Neural cell (in vitro differentiated cells): ENCODE results near the gene PDE8A. TPM values are rescaled to one million over a fixed set of nuclear protein-coding genes. Genes with fewer than 3 reads are reported as not detected.

Experiments
- H2AFZ ChIP-seq: fragments of 200-600, 300-800 bp; sonication (generic), shearing (Covaris generic); 2 replicates; pipeline ENCODE4 v1.6.0; 2014; ENCODE audit warnings: low read depth, mild to moderate bottlenecking, antibody characterized with exemption, low read length, moderate library complexity
- H3F3A ChIP-seq: fragments of 200-600 bp; shearing (Covaris generic); 2 replicates; pipeline ENCODE4 v1.6.1; 2016; ENCODE audit warnings: mild to moderate bottlenecking, moderate library complexity, mixed read lengths, antibody characterized with exemption, low read length; ENCODE audit not compliant: insufficient read depth, poor library complexity, severe bottlenecking
- H3K27ac ChIP-seq: fragments of 200-600, 300-800 bp; sonication (generic), shearing (Covaris generic); 2 replicates; pipeline ENCODE4 v1.5.1; 2014; ENCODE audit warnings: mild to moderate bottlenecking, low read length, moderate library complexity
- H3K27me3 ChIP-seq: fragments of 300-800, 200-600 bp; sonication (generic), shearing (Covaris generic); 2 replicates; pipeline ENCODE4 v1.6.0; 2014; ENCODE audit warnings: mild to moderate bottlenecking, low read depth, low read length, moderate library complexity; ENCODE audit not compliant: insufficient read depth
- H3K36me3 ChIP-seq: fragments of 300-800, 200-600 bp; sonication (generic), shearing (Covaris generic); 2 replicates; pipeline ENCODE4 v1.5.1; 2014; ENCODE audit warnings: mild to moderate bottlenecking, antibody characterized with exemption, low read length, moderate library complexity; ENCODE audit not compliant: insufficient read depth
- H3K4me2 ChIP-seq: fragments of 300-800, 200-600 bp; sonication (generic), shearing (Covaris generic); 2 replicates; pipeline ENCODE4 v1.6.0; 2014; ENCODE audit warnings: mild to moderate bottlenecking, low read length
- H3K4me3 ChIP-seq: fragments of 300-800, 200-600 bp; sonication (generic), shearing (Covaris generic); 2 replicates; pipeline ENCODE4 v1.5.1; 2014; ENCODE audit warnings: mild to moderate bottlenecking, low read length, moderate library complexity
- H3K79me2 ChIP-seq: fragments of 200-600 bp; shearing (Covaris generic); replicated peaks from 2 replicates; pipeline ENCODE4 v1.6.0; 2014; ENCODE audit warnings: mild to moderate bottlenecking, low read length, moderate library complexity; ENCODE audit not compliant: insufficient read depth
- H3K9ac ChIP-seq: fragments of 300-800, 200-600 bp; sonication (generic), shearing (Covaris generic); 2 replicates; pipeline ENCODE4 v1.6.1; 2016; ENCODE audit warnings: mild to moderate bottlenecking, low read length, mixed read lengths
- H3K9me2 ChIP-seq: fragments of 200-600 bp; shearing (Covaris generic); 2 replicates; pipeline ENCODE4 v1.6.1; 2016; ENCODE audit warnings: mild to moderate bottlenecking, low read length, mixed read lengths; ENCODE audit not compliant: insufficient read depth
- H3K9me3 ChIP-seq: fragments of 200-600, 300-800 bp; sonication (generic), shearing (Covaris generic); 2 replicates; pipeline ENCODE4 v1.6.1; 2016; ENCODE audit warnings: mild to moderate bottlenecking, mixed run types, low read length, moderate library complexity, mixed read lengths
- H4K20me1 ChIP-seq: fragments of 200-600 bp; shearing (Covaris generic); 2 replicates; pipeline ENCODE4 v1.6.1; 2016; ENCODE audit warnings: mild to moderate bottlenecking, mixed run types; ENCODE audit not compliant: insufficient read depth
- CTCF ChIP-seq: fragments of 450-650 bp; IDR thresholded peaks from 2 replicates; pipeline ENCODE4 v1.5.1; 2014; ENCODE audit warnings: antibody characterized with exemption, mild to moderate bottlenecking, moderate library complexity; ENCODE audit not compliant: poor library complexity, severe bottlenecking
- EP300 ChIP-seq: fragments of 450-650 bp; conservative IDR thresholded peaks from 2 replicates; pipeline ENCODE4 v1.6.1; 2014; ENCODE audit warnings: antibody characterized with exemption, mild to moderate bottlenecking, moderate library complexity; ENCODE audit not compliant: poor library complexity, severe bottlenecking
- EZH2 ChIP-seq: fragments of 200-600, 300-800 bp; shearing (Covaris generic), sonication (generic); IDR thresholded peaks from 2 replicates; pipeline ENCODE4 v1.6.1; 2014; ENCODE audit warnings: antibody characterized with exemption, low read length, borderline replicate concordance, mild to moderate bottlenecking; ENCODE audit not compliant: insufficient read depth, poor library complexity, severe bottlenecking
- MXI1 ChIP-seq: fragments of 450-650 bp; conservative IDR thresholded peaks from 2 replicates; pipeline ENCODE4 v1.6.1; 2014; ENCODE audit warnings: antibody characterized with exemption, mild to moderate bottlenecking; ENCODE audit not compliant: poor library complexity, severe bottlenecking
- POLR2AphosphoS5 ChIP-seq: IDR thresholded peaks from 2 replicates; pipeline ENCODE4 v1.6.1; 2012
- RAD21 ChIP-seq: fragments of 450-650 bp; conservative IDR thresholded peaks from 2 replicates; pipeline ENCODE4 v1.6.1; 2014; ENCODE audit warnings: antibody characterized with exemption, mild to moderate bottlenecking, moderate library complexity
- REST ChIP-seq: IDR thresholded peaks from 2 replicates; pipeline ENCODE4 v1.6.1; 2012; ENCODE audit warnings: borderline replicate concordance
- SMC3 ChIP-seq: fragments of 450-650 bp; conservative IDR thresholded peaks from 2 replicates; pipeline ENCODE4 v1.6.1; 2014; ENCODE audit warnings: antibody characterized with exemption, mild to moderate bottlenecking, moderate library complexity; ENCODE audit not compliant: poor library complexity
- polyA plus RNA-seq: library from polyadenylated mRNA; depleted of rRNA; stranded (reverse); fragments of >200 nt; gene quantifications from 2 replicates; pipeline ENCODE4 v1.2.3, GENCODE V29; 2014

The PDE8A gene
- polyA plus RNA-seq, 1 donor from 2014 or later = 13.2 TPM

- TF ChIP-seq SMC3 (no peak), POLR2AphosphoS5 (no peak), CTCF (no peak)
- no peaks in the 10 kb centered on the region for H3K79me2 ChIP-seq
Measured at GRCh38 chr15:85118581-85118980, 136.9 kb downstream of the PDE8A start.

GRCh38 chr15:85120351-85121113, 138.9 kb downstream of the PDE8A start:
- no peak overlapping the region for H3K27ac ChIP-seq
- TF ChIP-seq POLR2AphosphoS5 = no peak
- no peak for TF ChIP-seq EZH2

More at GRCh38 chr15:85118581-85118980, 136.9 kb downstream of the PDE8A start:
- Histone ChIP-seq H3F3A (no peaks in the 10 kb centered on the region), H3K4me2 (no peak overlapping the region), H3K27me3 (no peaks in the 10 kb centered on the region), H3K9ac (no peak overlapping the region), H3K9me2 (no peaks in the 10 kb centered on the region), H3K36me3 (no peaks in the 10 kb centered on the region), H3K27ac (no peak overlapping the region), H3K4me3 (no peak overlapping the region), H4K20me1 (no peaks in the 10 kb centered on the region), H3K9me3 (no peaks in the 10 kb centered on the region), H2AFZ (no peak overlapping the region)

GRCh38 chr15:85124173-85124572, 142.5 kb downstream of the PDE8A start:
- TF ChIP-seq REST = no peak
- no peak for TF ChIP-seq EZH2
- no peak for TF ChIP-seq RAD21
- TF ChIP-seq MXI1 = no peak
- no peak for TF ChIP-seq CTCF
- TF ChIP-seq POLR2AphosphoS5 = no peak
- no peak for TF ChIP-seq EP300
- H3K27ac ChIP-seq = no peak overlapping the region

More at GRCh38 chr15:85120351-85121113, 138.9 kb downstream of the PDE8A start:
- no peaks in the 10 kb centered on the region for H3K9me3 ChIP-seq
- H3K4me2 ChIP-seq = no peak overlapping the region
- H3K9ac ChIP-seq = no peak overlapping the region
- H3K4me3 ChIP-seq = no peak overlapping the region
- H3K9me2 ChIP-seq = no peaks in the 10 kb centered on the region
- H4K20me1 ChIP-seq = no peaks in the 10 kb centered on the region
- no peaks in the 10 kb centered on the region for H3K27me3 ChIP-seq
- no peaks in the 10 kb centered on the region for H3K36me3 ChIP-seq
- no peaks in the 10 kb centered on the region for H3F3A ChIP-seq
- H2AFZ ChIP-seq = no peak overlapping the region
- H3K79me2 ChIP-seq = no peaks in the 10 kb centered on the region

More at GRCh38 chr15:85124173-85124572, 142.5 kb downstream of the PDE8A start:
- H3K36me3 ChIP-seq = no peaks in the 10 kb centered on the region
- H3K9me2 ChIP-seq = no peaks in the 10 kb centered on the region
- no peaks in the 10 kb centered on the region for H3K27me3 ChIP-seq
- H3K9ac ChIP-seq = no peak overlapping the region
- H3K9me3 ChIP-seq = no peaks in the 10 kb centered on the region
- no peaks in the 10 kb centered on the region for H3K79me2 ChIP-seq
- no peaks in the 10 kb centered on the region for H3F3A ChIP-seq
- H3K4me3 ChIP-seq = no peak overlapping the region
- no peaks in the 10 kb centered on the region for H4K20me1 ChIP-seq
- H3K4me2 ChIP-seq = no peak overlapping the region
- H2AFZ ChIP-seq = no peak overlapping the region
